IMR-90 (cell line): ENCODE results near the gene TECTA.

Experiments used
- BHLHE40 ChIP-seq: fragments of 150-350 bp; IDR thresholded peaks from 2 replicates; pipeline ENCODE4 v1.6.1; 2016; ENCODE audit warnings: mild to moderate bottlenecking, low read depth, low read length
- CEBPB ChIP-seq: IDR thresholded peaks from 2 replicates; pipeline ENCODE4 v1.6.1; 2012; ENCODE audit warnings: low read depth, low read length, improper control_type of control experiment
- MAFK ChIP-seq: IDR thresholded peaks from 2 replicates; pipeline ENCODE4 v1.6.1; 2012; ENCODE audit warnings: low read depth, low read length, improper control_type of control experiment
- MAZ ChIP-seq: IDR thresholded peaks from 2 replicates; pipeline ENCODE4 v1.6.1; 2012; ENCODE audit warnings: low read depth, mild to moderate bottlenecking, low read length, improper control_type of control experiment, moderate library complexity, borderline replicate concordance
- POLR2A ChIP-seq: IDR thresholded peaks from 2 replicates; pipeline ENCODE4 v1.6.1; 2012; ENCODE audit warnings: mild to moderate bottlenecking, low read depth, low read length
- RCOR1 ChIP-seq: IDR thresholded peaks from 2 replicates; pipeline ENCODE4 v1.6.1; 2012; ENCODE audit warnings: mild to moderate bottlenecking, low read length, improper control_type of control experiment; ENCODE audit not compliant: insufficient replicate concordance
- SMC3 ChIP-seq: fragments of 150-350 bp; IDR thresholded peaks from 2 replicates; pipeline ENCODE4 v1.6.1; 2016; ENCODE audit warnings: low read depth, mild to moderate bottlenecking, antibody characterized with exemption, low read length, moderate library complexity
- TF ChIP-seq, protein P1 (sequence below): conservative IDR thresholded peaks from 2 replicates; pipeline ENCODE4 v1.5.1; 2012; ENCODE audit warnings: mild to moderate bottlenecking, low read depth, low read length, improper control_type of control experiment

DNA sequence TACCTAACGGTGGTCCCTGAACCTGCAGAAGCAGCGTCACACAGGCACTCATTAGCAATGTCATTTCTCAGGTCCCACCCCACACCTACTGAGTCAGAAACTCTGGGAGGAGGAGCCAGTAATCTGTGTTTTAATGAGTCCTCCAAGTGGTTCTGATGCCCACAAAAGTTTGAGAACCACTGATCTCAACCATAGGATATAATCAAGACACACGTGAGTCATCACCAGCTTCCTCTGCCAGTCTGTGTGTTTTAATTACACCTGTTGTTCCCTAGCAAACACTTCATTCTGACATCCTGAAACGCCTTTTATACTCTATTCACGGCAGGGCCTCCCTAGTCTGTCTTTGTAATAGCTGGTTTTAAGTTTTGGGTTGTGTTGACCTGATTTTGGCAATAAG, 5.8 kb downstream of the TECTA start:
- TF ChIP-seq, protein P1, sequence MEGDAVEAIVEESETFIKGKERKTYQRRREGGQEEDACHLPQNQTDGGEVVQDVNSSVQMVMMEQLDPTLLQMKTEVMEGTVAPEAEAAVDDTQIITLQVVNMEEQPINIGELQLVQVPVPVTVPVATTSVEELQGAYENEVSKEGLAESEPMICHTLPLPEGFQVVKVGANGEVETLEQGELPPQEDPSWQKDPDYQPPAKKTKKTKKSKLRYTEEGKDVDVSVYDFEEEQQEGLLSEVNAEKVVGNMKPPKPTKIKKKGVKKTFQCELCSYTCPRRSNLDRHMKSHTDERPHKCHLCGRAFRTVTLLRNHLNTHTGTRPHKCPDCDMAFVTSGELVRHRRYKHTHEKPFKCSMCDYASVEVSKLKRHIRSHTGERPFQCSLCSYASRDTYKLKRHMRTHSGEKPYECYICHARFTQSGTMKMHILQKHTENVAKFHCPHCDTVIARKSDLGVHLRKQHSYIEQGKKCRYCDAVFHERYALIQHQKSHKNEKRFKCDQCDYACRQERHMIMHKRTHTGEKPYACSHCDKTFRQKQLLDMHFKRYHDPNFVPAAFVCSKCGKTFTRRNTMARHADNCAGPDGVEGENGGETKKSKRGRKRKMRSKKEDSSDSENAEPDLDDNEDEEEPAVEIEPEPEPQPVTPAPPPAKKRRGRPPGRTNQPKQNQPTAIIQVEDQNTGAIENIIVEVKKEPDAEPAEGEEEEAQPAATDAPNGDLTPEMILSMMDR, result no peak
- TF ChIP-seq POLR2A (no peak), MAZ (no peak), BHLHE40 (no peak), RCOR1 (no peak), SMC3 (no peak), CEBPB (no peak), MAFK (no peak)
